Activated T-helper 17 cell treated with anti-CD3 and anti-CD28 coated beads, Interleukin-2, amount 50 U/mL, for 72 hours (primary cell): ENCODE data around the gene LYRM2. TPM values are rescaled to one million over a fixed set of nuclear protein-coding genes. Genes with fewer than 3 reads are reported as not detected.
A peak's percentile ranks its signal among the peaks of the same experiment; 100 is the strongest.

Experiments
- ATAC-seq: fragments of 150-1000 bp; cut with Tn5 transposase; replicated peaks from 2 replicates; pipeline ENCODE4 v1.10.0; 2021; ENCODE audit warnings: mild to moderate bottlenecking, moderate library complexity
- H3K27ac Mint-ChIP-seq: one replicate; pipeline ENCODE4 v1.8.0; 2022; ENCODE audit warnings: mixed read lengths
- H3K27me3 Mint-ChIP-seq: one replicate; pipeline ENCODE4 v1.8.0; 2022; ENCODE audit warnings: mixed read lengths
- H3K36me3 Mint-ChIP-seq: one replicate; pipeline ENCODE4 v1.8.0; 2022; ENCODE audit warnings: low read depth, mild to moderate bottlenecking, mixed read lengths
- H3K4me1 Mint-ChIP-seq: one replicate; pipeline ENCODE4 v1.8.0; 2022; ENCODE audit warnings: mixed read lengths
- H3K4me3 Mint-ChIP-seq: one replicate; pipeline ENCODE4 v1.8.0; 2022; ENCODE audit warnings: mild to moderate bottlenecking, mixed read lengths
- H3K9me3 Mint-ChIP-seq: one replicate; pipeline ENCODE4 v1.8.0; 2022; ENCODE audit warnings: mixed read lengths
- total RNA-seq, 2 donors: library from RNA; stranded (reverse); gene quantifications; one replicate each; pipeline ENCODE4 v1.2.3, GENCODE V29; 2022

Gene LYRM2
- total RNA-seq, 2 donors from 2014 or later, result 22.5 to 30.7 TPM

- no peaks in the 10 kb centered on the region for H3K9me3 Mint-ChIP-seq
- no peaks in the 10 kb centered on the region for H3K36me3 Mint-ChIP-seq
- H3K27me3 Mint-ChIP-seq, result no peaks in the 10 kb centered on the region
- no peak overlapping the region for H3K27ac Mint-ChIP-seq
- H3K4me1 Mint-ChIP-seq, result no peaks in the 10 kb centered on the region
- ATAC-seq, result no peak
- no peak overlapping the region for H3K4me3 Mint-ChIP-seq
Measured at GRCh38 chr6:89623749-89624148, 14.8 kb downstream of the LYRM2 start.

DNA sequence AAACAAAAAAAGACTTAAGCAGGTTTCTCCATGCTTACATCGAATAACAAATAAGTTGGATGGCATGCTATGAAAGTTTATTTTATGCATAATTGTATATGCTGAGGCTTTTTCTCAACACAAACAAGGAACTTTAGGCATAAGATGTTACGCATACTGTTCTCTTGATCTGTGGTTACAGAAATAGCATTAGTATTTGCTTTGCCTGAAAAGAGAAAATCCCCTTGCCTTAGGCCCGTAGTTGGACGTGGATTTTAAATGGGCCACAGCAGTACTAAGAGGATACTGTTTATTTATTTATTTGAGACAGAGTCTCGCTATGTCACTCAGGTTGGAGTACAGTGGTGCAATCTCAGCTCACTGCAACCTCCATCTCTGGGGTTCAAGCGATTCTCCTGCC, 19.0 kb downstream of the LYRM2 start:
- ATAC-seq, result no peak
- Mint-ChIP-seq H3K9me3 (no peaks in the 10 kb centered on the region), H3K27ac (no peak overlapping the region)

GRCh38 chr6:89618026-89618425, 20.5 kb downstream of the LYRM2 start:
- no peak for ATAC-seq
- Mint-ChIP-seq H3K27ac (no peak overlapping the region), H3K9me3 (no peaks in the 10 kb centered on the region), H3K4me3 (no peak overlapping the region), H3K36me3 (no peaks in the 10 kb centered on the region), H3K27me3 (no peaks in the 10 kb centered on the region), H3K4me1 (no peaks in the 10 kb centered on the region)

More for the DNA sequence above, 19.0 kb downstream of the LYRM2 start:
- Mint-ChIP-seq H3K4me1 (no peaks in the 10 kb centered on the region), H3K36me3 (no peaks in the 10 kb centered on the region), H3K27me3 (no peaks in the 10 kb centered on the region), H3K4me3 (no peak overlapping the region)

DNA sequence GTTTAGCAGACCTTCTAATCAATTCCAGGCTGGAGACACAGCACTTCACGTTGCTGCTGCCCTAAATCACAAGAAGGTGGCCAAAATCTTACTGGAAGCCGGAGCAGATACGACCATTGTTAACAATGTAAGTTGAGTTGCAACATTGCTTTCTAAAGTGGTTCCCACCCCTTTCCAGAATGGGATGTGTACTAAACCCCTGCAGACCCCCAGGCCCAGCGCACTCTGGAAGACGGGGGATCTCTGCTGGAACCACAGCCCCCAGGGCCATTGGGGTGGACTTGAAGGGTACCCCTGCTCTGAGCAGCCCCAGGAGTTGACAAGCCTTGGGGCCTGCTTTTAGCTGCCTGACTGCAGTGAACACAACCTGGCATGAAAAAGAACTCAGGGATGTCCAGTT, 22.0 kb downstream of the LYRM2 start:
- no peak for ATAC-seq
- Mint-ChIP-seq H3K27ac (no peak overlapping the region), H3K27me3 (no peaks in the 10 kb centered on the region), H3K9me3 (no peaks in the 10 kb centered on the region), H3K4me1 (no peaks in the 10 kb centered on the region), H3K36me3 (no peaks in the 10 kb centered on the region), H3K4me3 (no peak overlapping the region)

DNA sequence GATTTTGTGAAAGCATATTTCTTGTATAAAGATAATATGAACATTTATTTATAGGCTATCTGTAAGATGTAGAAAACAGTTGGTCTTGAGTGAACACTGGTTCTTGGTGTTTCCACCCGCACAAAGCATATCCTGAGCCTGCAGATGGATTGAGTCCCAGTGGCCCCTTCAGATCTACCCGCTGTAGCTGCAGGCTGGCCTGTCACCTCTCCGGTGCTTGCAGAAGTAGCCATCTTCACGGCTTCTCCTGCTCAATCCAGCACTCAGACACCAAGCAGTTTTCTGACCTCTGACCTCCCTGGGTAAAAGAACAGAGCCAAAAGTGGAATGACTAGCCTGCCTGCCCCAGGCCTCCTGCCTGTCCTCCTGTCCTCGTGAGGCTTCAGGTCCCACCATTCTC, 22.7 kb downstream of the LYRM2 start:
- H3K36me3 Mint-ChIP-seq, result no peaks in the 10 kb centered on the region
- no peaks in the 10 kb centered on the region for H3K27me3 Mint-ChIP-seq
- H3K4me1 Mint-ChIP-seq, result no peaks in the 10 kb centered on the region
- no peak overlapping the region for H3K4me3 Mint-ChIP-seq
- ATAC-seq, result no peak
- H3K27ac Mint-ChIP-seq, result no peak overlapping the region
- no peaks in the 10 kb centered on the region for H3K9me3 Mint-ChIP-seq

DNA sequence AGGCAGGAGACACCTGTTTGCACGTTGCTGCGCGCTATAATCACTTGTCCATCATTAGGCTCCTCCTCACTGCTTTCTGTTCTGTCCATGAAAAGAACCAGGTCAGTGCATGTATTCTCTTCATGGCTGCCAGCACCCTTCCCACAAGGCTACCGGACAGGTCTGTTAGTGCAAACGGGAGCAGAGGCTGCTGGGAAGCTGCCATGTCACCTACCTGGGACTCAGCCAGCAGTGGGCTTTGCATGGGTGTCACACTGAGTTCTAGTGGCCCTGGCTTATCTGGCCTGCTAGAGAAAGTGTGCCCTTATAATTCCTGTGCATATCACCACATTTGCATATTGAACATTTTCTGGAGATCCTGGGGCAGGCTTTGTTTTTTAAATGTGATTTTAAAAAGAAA, 24.8 kb downstream of the LYRM2 start:
- Mint-ChIP-seq H3K9me3 (no peaks in the 10 kb centered on the region), H3K4me1 (no peaks in the 10 kb centered on the region), H3K27me3 (no peaks in the 10 kb centered on the region), H3K36me3 (no peaks in the 10 kb centered on the region), H3K27ac (no peak overlapping the region), H3K4me3 (no peak overlapping the region)
- ATAC-seq, result no peak

DNA sequence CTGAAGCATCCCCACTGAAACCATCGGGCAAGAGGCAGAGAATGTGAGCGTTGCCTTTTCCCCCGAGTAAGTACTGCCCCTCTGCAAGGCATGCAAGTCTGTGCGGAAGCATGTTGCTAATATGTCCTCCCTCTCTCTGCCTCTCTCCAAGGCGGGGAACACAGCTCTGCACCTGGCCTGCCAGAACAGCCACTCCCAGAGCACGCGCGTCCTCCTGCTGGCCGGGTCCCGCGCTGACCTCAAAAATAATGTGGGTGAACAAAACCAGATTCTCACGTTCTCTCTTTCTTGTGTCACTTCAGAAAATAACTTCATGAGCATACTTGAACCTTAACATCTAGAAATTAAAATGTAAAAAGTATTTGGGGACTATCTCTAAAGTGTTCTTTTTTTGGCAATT, 26.4 kb downstream of the LYRM2 start:
- Mint-ChIP-seq H3K4me3 (no peak overlapping the region), H3K27me3 (no peaks in the 10 kb centered on the region), H3K4me1 (no peaks in the 10 kb centered on the region), H3K27ac (no peak overlapping the region), H3K9me3 (no peaks in the 10 kb centered on the region), H3K36me3 (no peaks in the 10 kb centered on the region)
- no peak for ATAC-seq

DNA sequence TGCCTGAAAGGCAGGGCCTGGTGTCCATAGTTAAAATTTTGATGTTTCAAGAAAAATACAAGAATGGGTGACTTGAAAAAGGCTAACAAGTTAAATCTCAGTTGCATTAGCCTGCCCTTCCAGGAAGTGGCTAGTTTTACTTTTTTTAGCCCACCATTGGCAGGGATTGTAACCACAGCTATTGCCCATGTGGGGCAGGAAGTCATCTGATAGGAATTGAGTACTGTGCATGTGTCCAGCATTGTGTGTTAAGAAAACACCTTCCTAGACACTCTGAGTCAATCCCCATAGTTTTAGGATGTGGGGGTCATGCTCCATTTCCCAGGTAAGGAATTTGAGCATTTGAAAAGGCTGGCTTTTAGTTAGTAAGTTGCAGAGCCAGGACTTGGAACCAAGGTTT, 26.9 kb downstream of the LYRM2 start:
- no peaks in the 10 kb centered on the region for H3K4me1 Mint-ChIP-seq
- no peaks in the 10 kb centered on the region for H3K27me3 Mint-ChIP-seq
- ATAC-seq, result no peak
- H3K4me3 Mint-ChIP-seq, result no peak overlapping the region
- no peaks in the 10 kb centered on the region for H3K9me3 Mint-ChIP-seq
- no peaks in the 10 kb centered on the region for H3K36me3 Mint-ChIP-seq
- no peak overlapping the region for H3K27ac Mint-ChIP-seq

DNA sequence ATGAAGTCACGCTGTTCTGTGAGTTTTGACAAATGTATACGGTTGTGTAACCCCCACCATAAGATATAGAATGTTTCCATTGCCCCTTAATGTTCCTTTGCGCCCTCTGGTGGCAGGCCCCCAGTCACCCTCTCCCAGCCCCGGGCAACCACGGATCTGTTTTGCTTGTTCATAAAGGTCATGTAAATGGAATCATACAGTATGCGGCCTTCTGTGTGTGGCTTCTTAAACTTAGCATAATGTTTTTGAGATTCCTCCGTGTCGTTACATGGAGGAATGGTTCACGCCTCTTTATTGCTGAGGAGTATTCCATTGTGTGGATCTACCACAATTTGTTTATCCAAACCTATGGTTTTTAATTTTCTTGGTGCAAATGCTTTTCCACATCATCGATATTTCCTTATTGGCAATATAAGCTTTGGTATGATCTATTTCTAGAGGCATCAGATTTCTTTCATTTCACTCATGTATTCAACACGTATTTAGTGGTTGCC, 28.4 kb downstream of the LYRM2 start:
- no peak overlapping the region for H3K4me3 Mint-ChIP-seq
- no peak overlapping the region for H3K27ac Mint-ChIP-seq
- H3K36me3 Mint-ChIP-seq, result no peaks in the 10 kb centered on the region
- H3K4me1 Mint-ChIP-seq, result no peaks in the 10 kb centered on the region
- no peaks in the 10 kb centered on the region for H3K27me3 Mint-ChIP-seq
- peak; percentile 82 for ATAC-seq
- H3K9me3 Mint-ChIP-seq, result no peaks in the 10 kb centered on the region

GRCh38 chr6:89605861-89606260, 32.7 kb downstream of the LYRM2 start:
- no peaks in the 10 kb centered on the region for H3K36me3 Mint-ChIP-seq
- no peak for ATAC-seq
- H3K27ac Mint-ChIP-seq, result no peak overlapping the region
- H3K27me3 Mint-ChIP-seq, result no peaks in the 10 kb centered on the region
- H3K4me1 Mint-ChIP-seq, result no peaks in the 10 kb centered on the region
- H3K9me3 Mint-ChIP-seq, result no peaks in the 10 kb centered on the region
- no peak overlapping the region for H3K4me3 Mint-ChIP-seq

GRCh38 chr6:89604653-89605052, 33.9 kb downstream of the LYRM2 start:
- Mint-ChIP-seq H3K9me3 (no peaks in the 10 kb centered on the region), H3K27ac (no peak overlapping the region), H3K27me3 (no peaks in the 10 kb centered on the region), H3K36me3 (no peaks in the 10 kb centered on the region), H3K4me1 (no peaks in the 10 kb centered on the region), H3K4me3 (no peak overlapping the region)
- ATAC-seq, result no peak

DNA sequence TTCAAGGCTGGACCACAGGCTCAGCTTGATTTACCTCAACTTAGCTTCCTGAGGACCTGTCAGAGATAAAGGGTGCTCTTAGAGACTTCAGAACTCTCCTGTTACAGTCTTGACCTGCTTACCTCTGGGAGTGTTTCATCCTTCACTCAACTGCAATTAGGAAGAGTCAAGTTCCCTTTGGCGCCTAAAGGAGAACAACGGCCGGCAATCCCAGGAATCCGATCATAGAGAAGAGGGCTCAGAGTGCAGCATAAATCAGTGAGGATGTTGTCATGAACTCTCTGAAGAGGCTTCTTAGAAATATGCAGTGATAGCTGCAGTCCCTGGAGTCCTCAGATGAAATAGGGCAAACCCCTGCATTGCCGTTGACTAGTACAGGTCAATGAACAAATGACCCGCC, 36.4 kb downstream of the LYRM2 start:
- H3K4me3 Mint-ChIP-seq, result no peak overlapping the region
- no peak for ATAC-seq
- no peaks in the 10 kb centered on the region for H3K36me3 Mint-ChIP-seq
- no peak overlapping the region for H3K27ac Mint-ChIP-seq
- peaks cover 5% of the 10 kb centered on the region for H3K9me3 Mint-ChIP-seq
- no peaks in the 10 kb centered on the region for H3K27me3 Mint-ChIP-seq
- H3K4me1 Mint-ChIP-seq, result peaks cover 3% of the 10 kb centered on the region

- peaks cover 16% of the 10 kb centered on the region for H3K4me1 Mint-ChIP-seq
- H3K27ac Mint-ChIP-seq, result no peak overlapping the region
- ATAC-seq, result no peak
- H3K27me3 Mint-ChIP-seq, result no peaks in the 10 kb centered on the region
- H3K4me3 Mint-ChIP-seq, result no peak overlapping the region
- H3K36me3 Mint-ChIP-seq, result no peaks in the 10 kb centered on the region
- H3K9me3 Mint-ChIP-seq, result peaks cover 10% of the 10 kb centered on the region
Measured at GRCh38 chr6:89599727-89600126, 38.8 kb downstream of the LYRM2 start.

DNA sequence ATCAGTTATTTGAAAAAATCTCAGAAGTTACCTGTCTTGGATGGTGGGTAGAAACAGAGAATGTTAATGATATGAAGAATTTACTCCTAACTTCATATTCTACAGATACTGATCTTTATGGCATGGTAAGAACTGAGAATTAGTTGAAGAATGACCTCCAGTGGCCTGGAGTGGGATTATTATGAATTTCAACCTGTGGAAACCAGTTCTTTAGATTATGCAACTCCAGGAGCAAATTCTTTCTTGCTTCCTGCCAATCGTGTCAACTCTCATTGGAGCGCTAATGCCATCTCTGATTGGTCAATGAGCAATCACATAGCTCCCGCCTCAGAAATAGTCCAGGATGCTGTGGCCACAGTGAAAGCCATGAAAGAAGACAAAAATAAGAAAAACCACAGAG, 40.6 kb downstream of the LYRM2 start:
- Mint-ChIP-seq H3K4me3 (no peak overlapping the region), H3K4me1 (peaks cover 16% of the 10 kb centered on the region), H3K27me3 (no peaks in the 10 kb centered on the region), H3K36me3 (no peaks in the 10 kb centered on the region), H3K27ac (no peak overlapping the region), H3K9me3 (peaks cover 10% of the 10 kb centered on the region)
- no peak for ATAC-seq

DNA sequence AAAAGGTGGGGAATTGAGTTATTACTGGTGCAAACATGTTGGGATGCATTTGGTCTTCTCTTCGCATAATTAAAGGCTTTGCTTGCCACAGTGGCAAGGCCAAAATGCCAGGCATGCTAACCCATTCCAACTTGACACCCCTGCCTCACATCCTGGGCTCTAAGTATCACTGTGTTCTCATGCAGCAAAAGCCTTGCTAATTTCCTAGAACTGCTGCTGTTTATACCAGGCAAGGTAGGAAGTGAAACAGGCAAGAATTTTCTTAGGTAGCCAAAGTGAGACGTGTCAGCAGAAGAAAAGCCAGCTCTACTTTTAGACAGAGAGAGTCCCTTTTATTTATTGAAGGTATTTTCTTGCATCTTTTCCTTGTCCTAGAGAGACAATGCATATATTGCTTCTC, 41.2 kb downstream of the LYRM2 start:
- ATAC-seq, result no peak
- H3K27me3 Mint-ChIP-seq, result no peaks in the 10 kb centered on the region
- no peak overlapping the region for H3K27ac Mint-ChIP-seq
- H3K9me3 Mint-ChIP-seq, result peaks cover 10% of the 10 kb centered on the region
- peaks cover 16% of the 10 kb centered on the region for H3K4me1 Mint-ChIP-seq
- no peak overlapping the region for H3K4me3 Mint-ChIP-seq
- no peaks in the 10 kb centered on the region for H3K36me3 Mint-ChIP-seq

DNA sequence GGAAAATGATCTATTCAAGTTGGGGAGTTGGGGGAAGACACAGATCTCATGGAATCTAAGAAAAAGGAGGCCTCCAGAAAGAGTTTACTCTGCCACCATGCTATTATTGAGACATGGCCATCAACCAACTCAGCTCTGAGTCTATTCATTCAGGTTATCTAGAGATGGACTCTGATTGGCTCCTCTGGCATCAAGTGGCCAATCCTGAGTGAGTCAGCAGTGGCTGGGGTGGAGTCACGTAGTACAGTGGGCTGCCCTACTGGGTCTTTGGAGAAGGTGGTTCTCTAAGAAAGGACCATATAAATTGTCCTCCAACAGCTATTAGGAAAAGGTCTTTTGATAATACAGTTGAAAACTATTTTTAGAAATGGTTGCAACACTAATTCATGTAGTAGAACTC, 42.1 kb downstream of the LYRM2 start:
- peak overlapping the region; percentile 49 for H3K4me3 Mint-ChIP-seq
- H3K27ac Mint-ChIP-seq, result peak overlapping the region; percentile 95
- ATAC-seq, result peak; percentile 63
- no peaks in the 10 kb centered on the region for H3K27me3 Mint-ChIP-seq
- no peaks in the 10 kb centered on the region for H3K36me3 Mint-ChIP-seq
- peaks cover 10% of the 10 kb centered on the region for H3K9me3 Mint-ChIP-seq
- peaks cover 16% of the 10 kb centered on the region for H3K4me1 Mint-ChIP-seq
